Measurements from ENCODE around the gene GPR55. TPM values are rescaled to one million over a fixed set of nuclear protein-coding genes. Genes with fewer than 3 reads are reported as not detected.

Gene GPR55
- total and polyA plus RNA-seq, 2 donors (not counting 1 experiment from before 2014, with no cell fraction given): 3.0 to 4.1 TPM

DNA sequence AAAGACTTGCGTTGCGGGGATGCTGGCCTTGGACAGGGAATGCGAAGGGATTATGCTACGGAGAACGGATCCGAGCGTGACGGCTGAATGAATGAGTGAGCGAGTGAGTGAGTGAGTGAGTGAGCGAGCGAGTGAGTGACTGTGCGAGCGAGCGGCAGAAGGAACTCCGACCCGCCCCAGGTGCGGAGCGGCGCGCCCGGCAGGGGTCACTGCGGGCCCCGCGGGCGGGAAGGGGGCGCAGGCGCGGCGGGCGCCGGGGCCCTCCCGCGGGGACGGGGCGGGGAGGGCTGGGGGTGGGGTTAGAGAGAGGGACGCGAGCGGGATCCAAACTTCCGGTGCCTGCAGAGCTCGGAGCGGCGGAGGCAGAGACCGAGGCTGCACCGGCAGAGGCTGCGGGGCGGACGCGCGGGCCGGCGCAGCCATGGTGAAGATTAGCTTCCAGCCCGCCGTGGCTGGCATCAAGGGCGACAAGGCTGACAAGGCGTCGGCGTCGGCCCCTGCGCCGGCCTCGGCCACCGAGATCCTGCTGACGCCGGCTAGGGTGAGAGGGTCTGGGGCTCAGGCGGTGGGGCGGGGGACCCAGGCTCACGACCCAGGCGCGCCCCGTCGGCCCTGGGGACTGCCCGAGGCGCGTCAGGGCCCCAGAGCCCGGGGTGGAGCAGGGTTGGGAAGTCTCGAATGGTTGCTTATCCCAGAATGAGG is 60.3 kb downstream of the GPR55 start, which contains the start of gene ITM2C:
ITM2C (plus strand) TSS at position 338 of the 702 bp plus-strand sequence; CDS start at position 422, 84 bp downstream.
- peaks cover 7% of the 10 kb centered on the region for H3K27me3 Mint-ChIP-seq
- H3K9me3 Mint-ChIP-seq (ENCODE audit: insufficient read depth): peaks cover 1% of the 10 kb centered on the region
- H3K27ac ChIP-seq (ENCODE audit: low read length in 2 of 2): peak within 1 kb of the TSS; percentile 39 to 63
- H3K4me2 ChIP-seq (replicated peaks; ENCODE audit: low read depth, low read length, poor library complexity, severe bottlenecking): peak within 1 kb of the TSS; percentile 99
- no peaks in the 10 kb centered on the region for H3K27me3 ChIP-seq (replicated peaks in 1 of 4; ENCODE audit: control extremely low read depth in 1 of 4, control insufficient read depth in 3 of 4, insufficient read depth in 4 of 4, low read length in 3 of 4)
- peaks cover 56% of the 10 kb centered on the region for H3K4me1 Mint-ChIP-seq
- peaks cover 46 to 59% of the 10 kb centered on the region in 2 donors for H3K4me1 ChIP-seq (ENCODE audit: control insufficient read depth in 2 of 2, insufficient read depth in 2 of 2, low read length in 2 of 2)
- peaks cover 36% of the 10 kb centered on the region for H3K79me2 ChIP-seq (ENCODE audit: control insufficient read depth, insufficient read depth, low read length)
- H3K9ac ChIP-seq (ENCODE audit: low read length): peak within 1 kb of the TSS; percentile 78
- peak; percentile 82 for DNase-seq
- H2AFZ ChIP-seq (ENCODE audit: insufficient read depth, low read depth, low read length, poor library complexity, severe bottlenecking): peak within 1 kb of the TSS; percentile 89
- ATAC-seq (ENCODE audit: low read depth): peak; percentile 80
- H3K9me3 ChIP-seq (ENCODE audit: control extremely low read depth in 1 of 3, control insufficient read depth in 2 of 3, insufficient read depth in 1 of 3, low read length in 2 of 3): peaks cover 0 to 16% (median 0%) of the 10 kb centered on the region in 3 donors
- peak within 1 kb of the TSS; percentile 90 for H3K4me3 Mint-ChIP-seq
- H3K27ac Mint-ChIP-seq: peak within 1 kb of the TSS; percentile 78
- TF ChIP-seq, protein P1, sequence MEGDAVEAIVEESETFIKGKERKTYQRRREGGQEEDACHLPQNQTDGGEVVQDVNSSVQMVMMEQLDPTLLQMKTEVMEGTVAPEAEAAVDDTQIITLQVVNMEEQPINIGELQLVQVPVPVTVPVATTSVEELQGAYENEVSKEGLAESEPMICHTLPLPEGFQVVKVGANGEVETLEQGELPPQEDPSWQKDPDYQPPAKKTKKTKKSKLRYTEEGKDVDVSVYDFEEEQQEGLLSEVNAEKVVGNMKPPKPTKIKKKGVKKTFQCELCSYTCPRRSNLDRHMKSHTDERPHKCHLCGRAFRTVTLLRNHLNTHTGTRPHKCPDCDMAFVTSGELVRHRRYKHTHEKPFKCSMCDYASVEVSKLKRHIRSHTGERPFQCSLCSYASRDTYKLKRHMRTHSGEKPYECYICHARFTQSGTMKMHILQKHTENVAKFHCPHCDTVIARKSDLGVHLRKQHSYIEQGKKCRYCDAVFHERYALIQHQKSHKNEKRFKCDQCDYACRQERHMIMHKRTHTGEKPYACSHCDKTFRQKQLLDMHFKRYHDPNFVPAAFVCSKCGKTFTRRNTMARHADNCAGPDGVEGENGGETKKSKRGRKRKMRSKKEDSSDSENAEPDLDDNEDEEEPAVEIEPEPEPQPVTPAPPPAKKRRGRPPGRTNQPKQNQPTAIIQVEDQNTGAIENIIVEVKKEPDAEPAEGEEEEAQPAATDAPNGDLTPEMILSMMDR (IDR thresholded peaks at IDR 0.05): peak; percentile 76
- TF ChIP-seq EZH2 (IDR thresholded peaks at IDR 0.05; ENCODE audit: borderline replicate concordance, insufficient read depth, low read depth, low read length, poor library complexity, severe bottlenecking): no peak
- intact Hi-C loops (cut with micrococcal nuclease): loop anchor here (1.0 to 2.0 kb wide), 3 partner anchors 9 to 49 kb away; no protein-coding TSS in a partner anchor
- no peaks in the 10 kb centered on the region for H3K36me3 ChIP-seq (replicated peaks in 1 of 2; ENCODE audit: control extremely low read depth in 1 of 2, control insufficient read depth in 1 of 2, extremely low read depth in 1 of 2, insufficient read depth in 2 of 2, low read length in 1 of 2)
- H4K20me1 ChIP-seq (ENCODE audit: control insufficient read depth, insufficient read depth, low read length, poor library complexity, severe bottlenecking): peaks cover 5% of the 10 kb centered on the region
- CTCF ChIA-PET: interaction anchor here (0.6 to 5.5 kb wide), 10 partner anchors 9 to 123 kb away, joined by 3 to 40 read pairs (median 4); no protein-coding TSS in a partner anchor
- POLR2A ChIA-PET: interaction anchor here (0.9 to 1.1 kb wide), 3 partner anchors 9 to 13 kb away, joined by 3 to 4 read pairs (median 3); no protein-coding TSS in a partner anchor
- peak within 1 kb of the TSS; percentile 41 to 83 (median 65) for H3K4me3 ChIP-seq (ENCODE audit: control extremely low read depth in 1 of 5, extremely low read depth in 1 of 5, insufficient read depth in 1 of 5, low read depth in 2 of 5, low read length in 4 of 5)
- 1% methylated on average over 66 of the region's 76 CpGs for WGBS (ENCODE audit: insufficient coverage)

All from B cell (primary cell).